HG03045 (cell line): ENCODE measurements around the gene ONECUT3.
"Not testable (repeated sequence)": the region's sequence is repeated elsewhere in the genome, so short reads cannot be mapped to it uniquely, and the experiment has no call there.

Experiments
- ATAC-seq: cut with Tn5 transposase; IDR thresholded peaks from one replicate; pipeline ENCODE4 v1.9.1; 2021; ENCODE audit warnings: mild to moderate bottlenecking, moderate library complexity; ENCODE audit not compliant: unreplicated experiment

ONECUT3 gene

DNA sequence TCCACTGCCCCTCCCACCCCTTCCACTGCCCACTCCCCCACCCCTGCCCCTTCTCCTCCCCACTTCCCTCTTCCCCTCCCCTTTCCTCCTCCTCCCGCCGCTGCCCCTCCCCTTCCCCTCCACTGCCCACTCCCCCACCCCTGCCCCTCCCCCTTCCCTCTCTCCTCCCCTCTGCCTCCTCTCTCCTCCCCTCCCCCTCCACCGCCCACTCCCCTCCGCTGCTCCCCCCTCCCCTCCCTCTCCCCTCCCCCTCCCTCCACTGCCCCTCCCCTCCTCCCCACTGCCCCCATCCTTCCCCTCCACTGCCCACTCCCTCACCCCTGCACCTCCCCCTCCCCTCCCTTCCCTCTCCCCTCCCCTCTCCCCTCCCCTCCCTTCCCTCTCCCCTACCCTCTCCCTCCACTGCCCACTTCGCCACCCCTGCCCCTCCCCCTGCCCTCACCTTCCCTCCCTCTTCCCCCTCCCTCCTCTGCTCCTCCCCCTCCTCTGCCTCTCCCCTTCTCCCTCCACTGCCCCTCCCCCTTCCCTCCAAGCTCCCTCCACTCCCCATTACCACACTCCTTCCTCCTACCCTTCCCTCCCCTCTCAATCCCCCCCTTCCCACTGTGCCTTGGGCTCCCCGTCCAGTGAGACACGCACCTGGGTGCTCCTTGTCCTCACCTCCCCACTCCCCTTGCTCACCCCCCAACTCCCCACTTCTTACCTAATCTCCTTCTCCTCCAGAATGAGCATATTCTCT, 36.9 kb downstream of the ONECUT3 start:
- no peak for ATAC-seq

DNA sequence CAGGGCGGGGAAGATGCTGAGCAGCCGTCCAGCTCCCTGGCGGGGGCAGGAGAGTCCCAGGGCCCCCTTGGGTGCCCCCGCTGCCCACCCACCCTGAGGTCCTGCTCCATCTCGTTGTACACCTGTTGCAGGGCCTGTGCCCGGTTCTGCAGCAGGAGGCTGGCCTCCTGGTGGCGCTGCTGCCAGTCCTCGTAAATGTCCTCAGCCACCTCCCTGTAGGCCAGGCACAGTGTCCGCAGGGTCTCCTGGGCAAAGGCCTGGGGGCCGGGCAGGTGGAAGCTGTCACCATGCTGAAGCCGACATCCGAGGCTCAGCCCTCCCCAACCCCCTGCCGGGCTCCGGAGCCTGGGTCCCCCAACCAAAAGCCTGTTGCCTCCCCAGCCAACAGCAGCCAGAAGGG, 38.6 kb downstream of the ONECUT3 start:
- ATAC-seq: no peak

DNA sequence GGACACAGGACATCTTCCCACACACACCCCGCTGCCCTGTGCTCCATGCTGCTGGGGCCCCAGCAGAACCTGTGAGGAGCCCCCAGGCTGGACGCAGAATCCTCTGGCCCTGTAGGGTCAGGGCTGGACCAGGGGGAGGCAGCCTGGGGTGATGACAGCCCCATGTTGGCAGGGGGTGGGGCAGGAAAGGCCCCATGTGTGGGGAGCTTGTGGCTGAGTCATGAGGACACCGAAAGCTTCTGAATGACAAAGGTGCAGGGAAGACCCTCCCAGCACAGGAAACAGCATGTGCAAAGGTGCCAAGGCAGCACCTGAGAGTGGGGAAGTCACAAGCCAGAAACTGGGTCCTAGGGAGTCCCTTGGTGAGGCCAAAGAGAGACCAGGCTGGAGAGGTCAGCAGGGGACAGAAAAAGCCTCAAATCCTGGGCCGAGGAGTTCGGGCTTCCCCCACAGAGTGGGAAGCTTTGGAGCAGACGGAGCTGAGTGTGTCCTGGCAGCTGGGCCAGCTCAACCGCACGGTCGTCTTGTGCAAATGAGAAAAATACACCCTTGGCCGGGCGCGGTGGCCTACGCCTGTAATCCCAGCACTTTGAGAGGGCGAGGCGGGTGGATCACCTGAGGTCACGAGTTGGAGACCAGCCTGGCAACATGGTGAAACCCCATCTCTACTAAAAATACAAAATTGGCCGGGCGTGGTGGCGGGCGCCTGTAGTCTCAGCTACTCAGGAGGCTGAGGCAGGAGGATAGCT, 41.3 kb downstream of the ONECUT3 start:
- ATAC-seq: no peak

DNA sequence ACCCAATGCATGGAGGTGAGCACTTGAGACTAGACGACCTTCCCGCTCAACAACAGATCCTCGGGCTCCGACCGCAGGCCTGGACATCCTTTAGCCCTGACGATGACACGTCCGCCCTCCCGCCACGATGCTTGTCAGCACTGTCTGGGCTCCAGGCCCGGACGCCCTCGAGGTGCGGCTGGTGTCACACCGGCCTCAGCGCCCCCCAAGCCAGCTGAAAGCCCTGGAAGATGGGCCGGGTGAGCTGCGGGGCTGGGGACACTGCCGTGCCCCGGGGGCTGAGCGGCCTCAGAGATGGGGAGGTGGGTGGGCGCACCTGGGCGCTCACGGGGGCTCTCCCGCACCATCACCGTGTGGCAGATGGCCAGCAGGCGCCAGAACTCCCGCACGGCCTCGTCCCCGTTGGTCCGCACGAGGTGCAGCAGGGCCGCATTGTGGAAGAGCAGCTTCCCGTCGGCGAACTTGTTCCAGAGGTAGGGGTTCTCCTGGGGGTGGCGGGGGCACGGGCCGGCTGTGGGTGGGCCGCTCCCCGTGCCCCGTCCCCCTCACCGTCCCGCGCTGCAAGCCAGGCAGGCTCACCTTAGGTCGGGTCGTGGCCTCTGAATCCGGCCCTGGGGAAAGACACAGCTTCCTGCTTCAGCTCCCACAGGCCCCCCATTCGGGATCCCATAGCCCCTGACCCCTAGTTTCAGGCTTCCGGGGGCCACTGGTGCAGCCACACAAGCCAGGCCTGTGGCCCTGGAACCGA, 43.3 kb downstream of the ONECUT3 start:
- no peak for ATAC-seq

DNA sequence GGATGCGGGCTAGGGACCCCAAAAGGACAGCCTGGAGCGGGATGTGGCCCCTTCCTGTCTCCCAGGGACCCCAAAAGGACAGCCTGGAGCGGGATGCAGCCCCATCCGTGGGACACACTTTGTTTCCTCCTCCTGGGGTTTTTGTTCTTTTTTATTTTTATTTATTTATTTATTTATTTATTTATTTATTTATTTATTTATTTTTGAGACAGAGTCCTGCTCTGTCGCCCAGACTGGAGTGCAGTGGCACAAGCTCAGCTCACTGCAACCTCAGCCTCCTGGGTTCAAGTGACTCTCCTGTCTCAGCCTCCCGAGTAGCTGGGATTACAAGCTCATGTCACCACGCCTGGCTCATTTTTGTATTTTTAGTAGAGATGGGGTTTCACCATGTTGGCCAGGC, 44.0 kb downstream of the ONECUT3 start:
- not testable (repeated sequence) for ATAC-seq

DNA sequence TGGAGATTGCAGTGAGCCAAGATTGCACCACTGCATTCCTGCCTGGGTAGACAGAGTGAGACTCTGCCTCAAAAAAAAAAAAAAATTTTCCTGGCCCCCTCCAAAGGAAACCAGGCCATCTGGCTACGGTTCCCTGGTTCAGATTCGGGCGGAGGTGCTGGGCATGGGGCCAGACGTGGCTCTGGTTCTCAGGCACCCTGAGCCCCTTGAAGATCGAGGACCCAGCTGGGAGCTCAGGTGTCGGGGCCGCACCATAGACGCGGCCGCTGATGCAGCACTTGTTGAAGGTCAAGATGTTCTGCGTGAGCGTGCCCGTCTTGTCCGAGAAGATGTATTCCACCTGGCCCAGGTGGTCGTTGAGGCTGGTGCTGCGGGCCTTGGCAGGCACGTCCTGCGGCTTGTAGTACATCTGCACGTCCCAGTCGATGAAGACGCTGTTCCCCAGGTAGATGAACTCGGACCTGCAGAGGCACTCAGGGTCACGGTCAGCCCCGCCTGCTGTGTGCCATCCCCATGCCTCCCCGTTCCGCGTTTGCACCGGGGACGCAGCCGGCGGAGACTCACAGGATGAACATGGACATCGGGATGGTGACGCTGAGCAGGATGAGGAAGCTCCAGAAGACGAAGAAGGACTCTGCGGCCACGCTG, 46.5 kb downstream of the ONECUT3 start:
- ATAC-seq: no peak

DNA sequence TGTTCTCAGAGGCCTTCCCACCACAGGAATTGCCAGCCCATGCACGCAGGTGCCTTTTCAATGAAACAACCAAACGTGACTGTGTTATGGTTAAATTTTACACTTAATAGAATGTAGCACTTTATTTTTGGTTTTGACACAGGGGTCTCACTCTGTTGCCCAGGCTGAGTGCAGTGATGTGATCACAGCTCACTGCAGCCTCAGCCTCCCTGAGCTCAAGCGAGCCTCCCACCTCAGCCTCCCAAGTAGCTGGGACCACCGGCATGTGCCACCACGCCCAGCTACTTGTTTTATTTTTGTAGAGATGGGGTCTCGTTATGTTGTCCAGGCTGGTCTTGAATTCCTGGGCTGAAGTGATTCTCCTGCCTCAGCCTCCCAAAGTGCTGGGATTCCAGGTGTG, 51.6 kb downstream of the ONECUT3 start:
- ATAC-seq: no peak

DNA sequence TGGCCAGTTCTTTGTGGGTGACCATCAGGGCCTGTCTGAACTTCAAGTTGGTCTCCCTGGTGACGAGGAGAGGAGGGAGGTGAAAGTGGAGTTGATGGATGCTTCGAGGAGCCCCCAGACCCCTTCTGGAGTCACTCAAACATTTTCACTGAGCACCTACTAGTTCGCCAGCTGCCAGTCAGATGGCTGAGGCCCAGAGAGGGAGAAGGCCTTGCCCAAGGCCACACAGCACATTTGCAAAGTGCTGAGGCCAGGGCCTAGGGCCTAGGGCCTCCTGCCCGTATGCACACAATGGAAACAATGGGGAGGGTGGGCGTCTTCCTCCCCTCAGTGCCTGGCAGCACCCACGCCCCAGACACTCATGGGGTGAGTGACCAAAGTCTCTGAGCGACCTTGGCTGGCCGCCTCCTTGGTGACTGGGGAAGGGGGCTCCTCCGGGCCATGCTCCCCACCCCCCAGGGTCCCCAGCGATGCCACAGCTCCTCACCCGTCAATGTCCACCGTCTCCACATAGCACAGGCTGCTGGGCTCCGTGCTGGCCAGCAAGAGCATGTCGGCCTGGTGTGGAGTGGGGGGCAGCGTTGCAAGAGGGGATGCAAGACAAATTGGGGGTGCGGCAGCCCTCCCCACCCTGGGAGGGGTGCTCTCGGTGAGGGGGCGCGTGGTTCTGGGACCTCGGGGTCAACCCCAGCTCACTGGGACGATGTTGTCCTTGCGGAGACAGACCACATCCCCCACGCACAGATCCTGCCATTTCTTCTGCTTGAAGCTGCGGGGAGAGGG, 52.3 kb downstream of the ONECUT3 start:
- ATAC-seq: no peak

DNA sequence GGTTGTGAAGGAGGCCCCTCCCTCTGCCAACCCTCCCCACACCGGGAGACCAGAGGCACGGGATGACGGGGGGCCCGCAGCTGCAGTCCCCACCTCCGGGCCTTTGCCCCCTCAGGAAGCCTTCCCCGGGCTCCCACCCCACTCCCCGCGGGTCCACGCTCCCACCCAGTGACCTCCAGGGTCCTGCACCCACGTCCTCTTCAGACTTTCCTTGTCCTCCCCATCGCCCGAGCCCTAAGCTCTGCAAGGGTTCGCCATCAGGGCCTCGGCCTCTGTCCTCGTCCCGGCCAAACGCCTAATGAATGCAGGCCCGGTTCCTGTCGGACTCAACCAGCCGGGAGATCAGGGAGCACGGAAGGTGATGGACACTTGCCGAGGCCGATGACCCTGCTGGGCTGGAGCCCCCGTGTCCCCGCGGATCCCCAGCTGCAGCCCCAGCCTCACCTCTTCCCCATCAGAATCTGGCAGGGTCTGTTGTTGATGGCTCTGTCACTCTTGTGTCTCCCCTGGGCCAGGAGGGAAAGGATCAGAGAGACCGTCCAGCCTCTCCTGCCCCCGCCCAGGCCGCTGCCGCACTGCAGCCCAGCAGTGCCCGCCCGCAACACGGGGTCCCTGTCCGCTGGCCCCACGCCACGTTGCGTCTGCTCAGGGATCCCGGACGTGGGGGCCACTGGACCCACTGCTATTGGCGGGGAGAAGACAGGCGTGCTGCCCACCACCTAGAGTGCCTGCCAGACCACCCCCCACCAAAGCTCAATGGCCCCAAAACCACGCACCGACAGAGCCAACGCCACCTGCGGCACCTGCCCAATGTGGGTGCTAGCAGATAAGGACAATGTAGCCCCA, 53.1 kb downstream of the ONECUT3 start:
- ATAC-seq: no peak

DNA sequence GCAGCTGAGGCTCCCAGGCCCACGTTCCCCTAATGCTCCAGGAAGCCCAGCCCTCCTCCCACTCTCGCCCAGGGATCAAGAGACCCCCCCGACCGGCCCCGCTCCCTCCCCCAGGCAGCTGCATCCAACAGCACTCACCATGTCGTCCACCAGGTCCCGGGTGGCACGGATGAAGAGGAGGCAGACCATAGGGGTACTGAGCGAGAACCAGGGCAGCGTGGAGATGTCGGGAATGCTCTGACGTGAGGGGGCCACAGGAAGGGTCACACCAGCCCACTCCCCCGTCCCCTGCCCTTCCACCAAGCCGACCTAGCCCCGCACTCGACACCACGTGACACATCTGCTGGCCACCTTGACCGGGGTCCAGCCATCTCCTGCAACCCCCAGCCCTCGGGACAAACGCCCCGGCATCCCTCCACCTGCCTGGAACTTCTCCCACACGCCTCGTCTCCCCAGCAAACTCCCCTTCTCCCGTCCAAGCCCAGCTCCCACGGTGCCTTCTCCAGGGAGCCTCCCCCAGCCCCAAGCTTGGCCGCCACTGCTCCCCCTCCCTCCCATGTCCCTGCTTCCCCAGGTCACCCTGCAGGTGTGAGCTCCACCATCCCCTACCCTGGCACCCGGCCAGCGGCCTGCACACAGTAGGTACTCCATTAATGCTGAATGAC, 53.9 kb downstream of the ONECUT3 start:
- ATAC-seq: no peak

DNA sequence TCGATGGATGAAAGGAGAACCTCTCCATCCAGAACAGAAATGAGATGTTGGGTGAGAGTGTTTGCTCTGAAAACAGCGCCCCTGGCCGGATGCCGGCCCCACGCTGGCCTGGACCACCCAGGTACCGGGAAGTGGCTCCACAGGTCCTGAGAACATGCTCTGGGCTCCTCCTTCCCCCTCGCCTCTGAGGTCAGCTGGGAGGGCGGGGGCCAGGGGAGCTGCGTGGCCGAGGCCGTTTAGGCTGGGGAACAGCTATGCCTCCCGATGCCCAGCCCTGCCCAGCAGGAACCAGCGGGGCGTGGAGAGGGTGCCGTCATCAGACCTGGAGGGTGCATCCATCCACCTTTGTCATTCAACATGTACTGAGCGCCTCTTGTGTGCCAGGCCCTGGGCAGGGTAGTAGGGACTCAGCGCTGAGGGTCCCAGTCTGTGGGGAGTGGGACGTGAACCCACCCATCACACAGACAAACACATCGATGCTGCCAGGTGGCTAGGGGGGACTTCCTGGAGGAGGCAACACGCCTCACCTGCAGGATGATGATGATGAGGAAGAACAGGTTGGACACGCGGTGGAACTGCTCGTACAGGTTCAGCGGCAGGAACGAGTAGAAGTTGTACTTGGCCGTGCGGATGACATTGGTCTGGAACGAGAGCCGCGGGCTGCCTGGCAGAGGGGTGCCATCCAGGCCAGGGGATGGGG, 54.5 kb downstream of the ONECUT3 start:
- no peak for ATAC-seq

DNA sequence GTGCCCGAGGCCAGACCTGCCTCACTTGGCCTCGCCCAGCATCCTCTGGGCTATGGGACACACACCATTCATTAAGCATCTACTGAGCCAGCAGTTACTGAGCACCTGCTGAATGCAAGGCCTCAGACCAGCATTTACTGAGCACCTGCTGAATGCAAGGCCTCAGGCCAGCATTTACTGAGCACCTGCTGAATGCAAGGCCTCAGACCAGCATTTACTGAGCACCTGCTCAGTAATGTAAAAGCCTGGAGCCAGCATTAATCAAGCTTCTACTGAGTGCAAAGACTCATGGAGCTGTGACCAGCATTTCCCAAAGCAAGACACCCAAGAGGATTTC, 55.1 kb downstream of the ONECUT3 start:
- ATAC-seq: no peak

DNA sequence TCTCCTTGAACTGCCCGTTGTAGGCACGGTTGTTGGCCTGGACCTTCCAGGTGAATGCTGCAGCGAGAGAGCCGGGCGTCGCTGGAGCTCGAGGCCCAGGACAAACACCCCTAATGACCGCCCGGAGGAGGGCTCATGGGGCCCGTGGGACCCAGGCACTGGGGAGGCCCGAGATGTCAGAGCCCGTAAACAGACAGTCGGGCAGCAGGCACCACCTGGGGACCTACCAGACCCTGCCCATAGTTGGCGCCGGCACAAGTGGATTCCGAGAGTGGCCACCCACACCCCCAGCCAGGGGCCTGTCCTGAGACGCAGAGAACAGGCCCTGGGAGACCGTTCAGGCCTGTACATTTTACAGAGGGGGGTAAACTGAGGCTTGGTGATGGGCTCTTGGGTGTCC, 56.4 kb downstream of the ONECUT3 start:
- no peak for ATAC-seq

DNA sequence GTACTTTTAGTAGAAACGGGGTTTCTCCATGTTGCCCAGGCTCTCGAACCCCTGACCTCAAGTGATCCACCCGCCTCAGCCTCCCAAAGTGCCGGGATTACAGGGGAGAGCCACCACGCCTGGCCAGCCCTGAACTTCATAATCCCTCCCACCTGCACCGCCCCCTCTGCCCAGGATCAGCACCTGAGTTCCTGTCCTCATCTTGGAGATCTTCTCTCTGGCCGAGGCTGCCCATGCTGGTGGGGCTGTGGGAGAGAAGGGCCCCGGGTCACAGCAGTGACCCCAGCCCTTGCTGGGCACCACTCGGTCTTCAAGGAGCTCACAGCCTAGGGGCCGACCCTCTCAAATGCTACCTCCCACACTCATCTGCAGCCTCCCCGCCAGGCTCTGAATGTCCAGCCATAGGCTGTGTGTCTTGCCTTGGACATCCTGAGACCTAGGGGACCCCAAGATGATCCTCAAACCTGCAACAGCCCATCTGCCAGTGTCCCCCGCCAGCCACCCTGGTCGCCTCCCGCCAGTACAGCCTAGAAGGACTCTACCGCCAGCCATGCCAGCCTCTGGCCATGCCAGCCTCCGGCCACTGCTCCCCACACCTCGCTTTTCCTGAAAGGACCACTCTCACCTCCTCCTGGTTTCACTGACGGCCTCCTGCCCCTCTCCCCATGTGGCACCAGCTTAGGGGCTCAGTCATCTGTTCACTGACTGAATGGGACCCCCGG, 57.3 kb downstream of the ONECUT3 start:
- ATAC-seq: no peak

DNA sequence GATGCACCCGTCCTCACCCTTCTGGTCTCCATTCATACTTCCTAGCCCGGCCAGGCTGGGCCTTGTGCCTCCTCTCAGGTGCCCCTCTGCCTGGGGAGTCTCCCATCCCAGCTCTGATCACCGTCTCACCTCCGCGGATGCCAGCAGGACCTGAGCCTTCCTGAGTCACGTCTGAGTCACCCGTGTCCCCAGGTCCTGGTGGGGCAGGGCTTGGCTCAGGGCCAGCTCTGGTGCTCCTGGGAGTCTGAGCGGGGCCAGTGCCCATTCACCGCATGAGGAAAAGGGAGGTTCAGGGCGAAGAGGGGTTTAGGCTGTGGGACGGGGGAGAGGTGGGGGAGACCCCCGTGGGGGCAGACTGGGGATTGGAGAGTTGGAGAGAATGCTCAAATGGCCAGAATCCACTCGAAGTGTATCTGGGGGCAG, 58.2 kb downstream of the ONECUT3 start:
- no peak for ATAC-seq

DNA sequence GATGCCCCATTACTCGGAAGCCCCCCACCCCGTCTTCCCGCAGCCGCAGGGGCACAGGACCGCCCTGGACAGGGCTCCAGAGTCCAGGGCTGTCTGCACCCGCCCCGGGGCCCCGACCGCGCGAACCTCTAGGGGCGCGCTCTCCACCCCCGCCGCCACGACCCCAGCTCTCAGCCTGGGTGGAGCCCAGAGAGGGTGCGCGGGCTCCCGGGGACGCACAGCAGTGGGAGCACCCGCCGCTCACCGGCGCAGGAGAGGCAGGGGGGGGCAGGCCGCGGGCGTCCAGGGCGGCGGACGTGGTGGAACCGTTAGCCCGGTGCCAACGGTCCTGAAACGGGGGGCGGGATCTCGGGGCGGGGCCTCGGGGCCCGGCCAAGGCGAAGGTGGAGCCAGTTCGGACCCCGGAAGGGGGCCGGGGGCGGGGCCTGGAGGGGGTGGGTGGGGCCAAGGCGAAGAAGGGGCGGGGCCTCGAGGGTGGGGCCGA, 58.7 kb downstream of the ONECUT3 start, which contains the start of gene ATP8B3:
Gene ATP8B3 (minus strand): TSS at position 335 of the 484 bp plus-strand sequence. CDS start 540 bp downstream, outside the sequence.
- ATAC-seq: peak; percentile 3

DNA sequence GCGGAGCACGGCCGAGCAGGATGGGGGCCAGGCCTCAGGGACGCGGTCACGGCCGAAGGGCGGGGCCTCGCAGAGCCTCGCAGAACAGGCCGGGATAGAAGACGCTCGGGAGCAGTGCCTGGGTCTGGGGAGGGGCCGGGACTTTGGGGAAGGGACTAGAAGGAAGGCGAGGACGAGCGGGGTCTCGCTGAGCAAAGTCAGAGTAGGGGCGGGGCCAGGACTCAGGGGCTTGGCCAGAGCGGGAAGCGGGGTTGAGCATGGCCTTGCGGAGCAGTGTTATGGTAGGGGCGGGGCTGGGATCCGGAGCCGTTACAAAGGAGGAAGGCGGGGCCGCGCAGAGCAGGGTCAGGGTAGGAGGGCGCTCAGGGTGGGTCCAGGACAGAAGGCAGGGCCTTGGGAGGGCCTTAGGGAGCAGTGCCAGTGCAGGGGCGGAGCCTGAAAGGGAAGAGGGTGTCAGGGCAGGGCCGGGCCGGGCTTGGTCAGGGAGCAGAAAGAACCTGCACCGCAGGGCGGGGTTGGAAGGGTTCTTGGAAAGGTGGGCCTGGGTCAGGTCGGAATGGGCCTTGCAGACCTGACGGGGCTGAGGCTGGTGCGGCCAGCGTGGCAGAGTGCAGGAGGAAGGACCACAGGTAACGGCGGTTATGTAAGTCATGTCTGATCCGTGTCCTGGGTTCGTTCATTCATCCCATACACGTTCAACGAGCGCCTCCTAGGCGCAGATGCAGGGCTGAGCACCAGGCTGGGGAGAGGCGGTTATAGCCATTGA, 59.3 kb downstream of the ONECUT3 start:
- peak; percentile 83 for ATAC-seq
